GM21717 (cell line): ENCODE measurements around the gene DLG2.
A peak's percentile ranks its signal among the peaks of the same experiment; 100 is the strongest.

Source experiments
- ATAC-seq: cut with Tn5 transposase; IDR thresholded peaks from one replicate; pipeline ENCODE4 v1.9.1; 2021; ENCODE audit warnings: mild to moderate bottlenecking, moderate library complexity; ENCODE audit not compliant: unreplicated experiment

DLG2 gene

GRCh38 chr11:83684071-83684470 lies 1943.1 kb downstream of the DLG2 start:
- ATAC-seq: no peak

- peak; percentile 93 for ATAC-seq
These were observed 1944.6 kb downstream of the DLG2 start for GRCh38 chr11:83682611-83682973.

- ATAC-seq: no peak
These were observed 1945.1 kb downstream of the DLG2 start for GRCh38 chr11:83681906-83682610.

- peak; percentile 76 for ATAC-seq
These were observed 1945.9 kb downstream of the DLG2 start for GRCh38 chr11:83681031-83681781.

GRCh38 chr11:83680321-83680720 lies 1946.8 kb downstream of the DLG2 start:
- no peak for ATAC-seq

- no peak for ATAC-seq
These were observed 1948.1 kb downstream of the DLG2 start for GRCh38 chr11:83678831-83679584.

- no peak for ATAC-seq
These were observed 1949.4 kb downstream of the DLG2 start for GRCh38 chr11:83677730-83678129.

- no peak for ATAC-seq
These were observed 1951.0 kb downstream of the DLG2 start for GRCh38 chr11:83676056-83676601.

GRCh38 chr11:83674102-83674896 lies 1952.8 kb downstream of the DLG2 start:
- ATAC-seq: no peak

GRCh38 chr11:83671289-83671688 lies 1955.9 kb downstream of the DLG2 start:
- no peak for ATAC-seq

GRCh38 chr11:83666149-83666548 lies 1961.0 kb downstream of the DLG2 start:
- no peak for ATAC-seq

GRCh38 chr11:83663988-83664387 lies 1963.2 kb downstream of the DLG2 start:
- no peak for ATAC-seq

GRCh38 chr11:83663446-83663845 lies 1963.7 kb downstream of the DLG2 start:
- no peak for ATAC-seq

GRCh38 chr11:83662494-83662893 lies 1964.7 kb downstream of the DLG2 start:
- ATAC-seq: no peak

- no peak for ATAC-seq
These were observed 1965.4 kb downstream of the DLG2 start for GRCh38 chr11:83661491-83662350.

- ATAC-seq: no peak
These were observed 1967.7 kb downstream of the DLG2 start for GRCh38 chr11:83659466-83659865.

GRCh38 chr11:83656796-83657330 lies 1970.3 kb downstream of the DLG2 start:
- no peak for ATAC-seq

- ATAC-seq: no peak
These were observed 1971.2 kb downstream of the DLG2 start for GRCh38 chr11:83655976-83656375.

GRCh38 chr11:83649528-83649855 lies 1977.7 kb downstream of the DLG2 start:
- ATAC-seq: no peak
